KMS-11 (cell line): ENCODE results near the gene IFI16.

Experiments
- H2AFZ ChIP-seq: fragments of 200-600 bp; sonication (generic); 2 replicates; pipeline ENCODE4 v1.6.1; 2016; ENCODE audit warnings: antibody characterized with exemption, mixed run types, low read depth
- H3K27ac ChIP-seq: fragments of 200-600 bp; sonication (generic); 2 replicates; pipeline ENCODE4 v1.6.1; 2016; ENCODE audit warnings: mild to moderate bottlenecking, mixed run types
- H3K27me3 ChIP-seq: fragments of 200-600 bp; sonication (generic); 2 replicates; pipeline ENCODE4 v1.6.1; 2017; ENCODE audit warnings: mild to moderate bottlenecking, low read depth, mixed run types, moderate library complexity; ENCODE audit not compliant: insufficient read depth
- H3K36me3 ChIP-seq: fragments of 200-600 bp; sonication (generic); 2 replicates; pipeline ENCODE4 v1.6.1; 2017; ENCODE audit warnings: mild to moderate bottlenecking, mixed run types; ENCODE audit not compliant: insufficient read depth
- H3K4me1 ChIP-seq: fragments of 200-600 bp; sonication (generic); 2 replicates; pipeline ENCODE4 v1.6.1; 2016; ENCODE audit warnings: mild to moderate bottlenecking, low read depth, mixed run types; ENCODE audit not compliant: poor library complexity, severe bottlenecking
- H3K4me2 ChIP-seq: fragments of 200-600 bp; sonication (generic); 2 replicates; pipeline ENCODE4 v1.7.0; 2016; ENCODE audit warnings: mild to moderate bottlenecking, mixed run types
- H3K4me3 ChIP-seq: fragments of 200-600 bp; sonication (generic); IDR thresholded peaks from 2 replicates; pipeline ENCODE4 v1.6.1; 2017; ENCODE audit warnings: low read depth, low read length, mixed read lengths; ENCODE audit not compliant: insufficient read depth
- H3K79me2 ChIP-seq: fragments of 200-600 bp; sonication (generic); 2 replicates; pipeline ENCODE4 v1.6.1; 2016; ENCODE audit warnings: low read depth, mixed run types; ENCODE audit not compliant: insufficient read depth
- H3K9ac ChIP-seq: fragments of 200-600 bp; sonication (generic); 2 replicates; pipeline ENCODE4 v1.6.1; 2016; ENCODE audit warnings: mild to moderate bottlenecking, mixed run types
- H4K20me1 ChIP-seq: fragments of 200-600 bp; sonication (generic); 2 replicates; pipeline ENCODE4 v1.6.1; 2016; ENCODE audit warnings: mild to moderate bottlenecking, mixed run types; ENCODE audit not compliant: insufficient read depth
- TF ChIP-seq, protein P1 (sequence below): fragments of 200-600 bp; sonication (generic); conservative IDR thresholded peaks from 2 replicates; pipeline ENCODE4 v1.6.1; 2017; ENCODE audit warnings: low read depth, mild to moderate bottlenecking, antibody characterized with exemption, low read length, moderate library complexity, mixed read lengths

The IFI16 gene

GRCh38 chr1:159058751-159059150, 49.0 kb downstream of the IFI16 start:
- Histone ChIP-seq H3K27me3 (no peaks in the 10 kb centered on the region), H3K79me2 (no peaks in the 10 kb centered on the region), H3K4me3 (no peak overlapping the region), H3K27ac (no peak overlapping the region), H3K36me3 (no peaks in the 10 kb centered on the region), H3K9ac (no peak overlapping the region), H4K20me1 (no peaks in the 10 kb centered on the region), H3K4me1 (no peaks in the 10 kb centered on the region), H2AFZ (no peak overlapping the region), H3K4me2 (no peak overlapping the region)
- TF ChIP-seq, protein P1, sequence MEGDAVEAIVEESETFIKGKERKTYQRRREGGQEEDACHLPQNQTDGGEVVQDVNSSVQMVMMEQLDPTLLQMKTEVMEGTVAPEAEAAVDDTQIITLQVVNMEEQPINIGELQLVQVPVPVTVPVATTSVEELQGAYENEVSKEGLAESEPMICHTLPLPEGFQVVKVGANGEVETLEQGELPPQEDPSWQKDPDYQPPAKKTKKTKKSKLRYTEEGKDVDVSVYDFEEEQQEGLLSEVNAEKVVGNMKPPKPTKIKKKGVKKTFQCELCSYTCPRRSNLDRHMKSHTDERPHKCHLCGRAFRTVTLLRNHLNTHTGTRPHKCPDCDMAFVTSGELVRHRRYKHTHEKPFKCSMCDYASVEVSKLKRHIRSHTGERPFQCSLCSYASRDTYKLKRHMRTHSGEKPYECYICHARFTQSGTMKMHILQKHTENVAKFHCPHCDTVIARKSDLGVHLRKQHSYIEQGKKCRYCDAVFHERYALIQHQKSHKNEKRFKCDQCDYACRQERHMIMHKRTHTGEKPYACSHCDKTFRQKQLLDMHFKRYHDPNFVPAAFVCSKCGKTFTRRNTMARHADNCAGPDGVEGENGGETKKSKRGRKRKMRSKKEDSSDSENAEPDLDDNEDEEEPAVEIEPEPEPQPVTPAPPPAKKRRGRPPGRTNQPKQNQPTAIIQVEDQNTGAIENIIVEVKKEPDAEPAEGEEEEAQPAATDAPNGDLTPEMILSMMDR: no peak

GRCh38 chr1:159065106-159065505, 55.4 kb downstream of the IFI16 start:
- TF ChIP-seq, protein P1: no peak
- Histone ChIP-seq H4K20me1 (no peaks in the 10 kb centered on the region), H3K4me1 (peaks cover 20% of the 10 kb centered on the region), H3K9ac (no peak overlapping the region), H3K27ac (no peak overlapping the region), H3K27me3 (no peaks in the 10 kb centered on the region), H3K4me3 (no peak overlapping the region), H3K36me3 (no peaks in the 10 kb centered on the region), H2AFZ (no peak overlapping the region), H3K79me2 (no peaks in the 10 kb centered on the region), H3K4me2 (no peak overlapping the region)

GRCh38 chr1:159066108-159066507, 56.4 kb downstream of the IFI16 start:
- Histone ChIP-seq H3K27me3 (no peaks in the 10 kb centered on the region), H2AFZ (no peak overlapping the region), H3K4me3 (no peak overlapping the region), H3K79me2 (no peaks in the 10 kb centered on the region), H4K20me1 (no peaks in the 10 kb centered on the region), H3K4me2 (no peak overlapping the region), H3K27ac (no peak overlapping the region), H3K9ac (no peak overlapping the region), H3K4me1 (peaks cover 20% of the 10 kb centered on the region), H3K36me3 (no peaks in the 10 kb centered on the region)
- TF ChIP-seq, protein P1: no peak

GRCh38 chr1:159067699-159068621, 58.3 kb downstream of the IFI16 start:
- no peak overlapping the region for H3K4me3 ChIP-seq
- no peaks in the 10 kb centered on the region for H3K79me2 ChIP-seq
- H3K9ac ChIP-seq: no peak overlapping the region
- TF ChIP-seq, protein P1: no peak
- peaks cover 20% of the 10 kb centered on the region for H3K4me1 ChIP-seq
- peak overlapping the region; percentile 32 for H2AFZ ChIP-seq
- no peaks in the 10 kb centered on the region for H3K36me3 ChIP-seq
- no peaks in the 10 kb centered on the region for H3K27me3 ChIP-seq
- no peaks in the 10 kb centered on the region for H4K20me1 ChIP-seq
- H3K4me2 ChIP-seq: peak overlapping the region; percentile 29
- peak overlapping the region; percentile 13; the same call in 1 of the 2 replicates for H3K27ac ChIP-seq
